ENCODE measurements around the gene LPP.

Gene LPP

GRCh38 chr3:188671971-188672370 is 518.0 kb downstream of the LPP start:
- no peak for DNase-seq (ENCODE audit: low read depth in 2 of 2)

DNA sequence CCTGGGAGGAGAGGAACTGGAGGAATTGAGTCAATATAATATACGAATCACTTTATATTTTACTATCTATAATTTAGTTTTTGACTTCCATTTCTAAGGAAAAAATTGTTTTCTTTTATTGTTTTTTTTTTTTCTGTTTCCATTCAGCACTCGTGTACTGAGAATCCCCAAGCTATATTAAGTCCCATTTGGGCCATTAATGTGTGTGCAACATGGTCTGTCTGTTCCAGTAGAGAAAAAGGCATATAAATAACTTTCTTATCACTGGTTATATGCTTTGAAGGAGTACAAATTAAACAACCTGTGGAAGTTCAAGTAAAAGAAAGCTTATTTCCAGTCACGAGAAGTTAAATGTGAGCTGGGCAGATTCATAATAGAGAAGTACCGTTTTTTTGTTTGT is 518.9 kb downstream of the LPP start:
- DNase-seq (ENCODE audit: low read depth in 2 of 2) = no peak

GRCh38 chr3:188673646-188674186 is 519.8 kb downstream of the LPP start:
- DNase-seq (ENCODE audit: low read depth in 2 of 2) = no peak

- DNase-seq (ENCODE audit: low read depth in 2 of 2) = no peak
Observed at GRCh38 chr3:188674595-188674994, 520.6 kb downstream of the LPP start.

GRCh38 chr3:188677344-188677743 is 523.4 kb downstream of the LPP start:
- DNase-seq (ENCODE audit: low read depth in 2 of 2) = no peak

DNA sequence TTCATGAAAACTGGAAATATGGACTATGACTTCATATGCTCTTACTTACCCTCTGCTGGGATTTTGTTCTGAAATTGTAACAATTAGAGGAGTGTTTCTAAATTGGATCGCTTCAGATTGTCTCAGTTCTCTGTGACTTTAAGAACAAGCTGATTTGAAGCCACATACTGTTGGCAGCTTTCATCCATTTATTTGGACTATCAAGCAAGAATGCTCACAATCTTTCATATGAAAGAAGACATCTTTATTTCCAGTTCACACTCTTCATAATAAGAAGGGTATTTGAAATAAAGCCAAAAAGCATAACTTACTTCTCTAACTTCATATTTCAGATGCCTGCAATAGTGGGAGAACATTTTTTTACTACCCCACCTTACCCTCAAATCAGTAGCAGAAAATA is 526.2 kb downstream of the LPP start:
- no peak for DNase-seq (ENCODE audit: low read depth in 2 of 2)

DNA sequence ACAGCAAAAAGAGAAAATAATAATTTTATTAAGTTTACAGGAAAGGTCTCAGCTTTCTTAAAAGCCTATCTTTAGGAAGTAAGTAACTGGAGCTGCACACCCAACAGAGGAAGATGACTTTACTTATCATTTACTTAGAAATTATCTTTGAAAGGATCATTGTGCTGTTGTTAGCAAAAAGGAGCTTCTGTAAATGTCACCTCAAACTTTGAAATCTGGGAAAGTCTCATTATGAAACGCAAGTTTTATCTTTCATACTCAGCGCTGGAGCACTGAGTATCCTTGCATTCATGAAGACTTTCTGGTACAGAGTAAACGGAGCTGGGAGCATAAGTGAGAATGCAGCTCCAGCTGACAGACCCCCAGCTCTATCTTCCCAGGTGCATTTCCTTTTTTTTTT is 526.6 kb downstream of the LPP start:
- DNase-seq (ENCODE audit: low read depth in 2 of 2) = no peak

DNA sequence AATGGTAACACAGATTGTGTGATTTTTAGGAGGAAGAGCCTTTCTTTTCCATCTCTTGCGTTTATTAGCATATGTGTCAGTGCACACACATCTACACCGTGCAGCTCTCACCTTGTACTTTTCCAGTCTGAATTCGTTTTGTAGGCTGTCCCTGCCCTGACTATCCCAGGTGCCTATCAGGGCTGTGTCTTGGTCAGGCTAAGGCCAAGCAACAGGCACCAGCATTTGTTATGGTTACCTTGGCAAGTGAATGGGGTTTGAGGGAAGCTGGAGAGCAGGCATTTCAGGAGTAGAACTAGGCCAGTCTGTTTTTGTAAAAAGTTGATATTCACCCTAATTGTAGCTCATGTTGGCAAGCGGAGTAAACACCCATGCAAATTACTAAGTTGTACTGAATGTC is 528.4 kb downstream of the LPP start:
- no peak for DNase-seq (ENCODE audit: low read depth in 2 of 2)

GRCh38 chr3:188683032-188683521 is 529.1 kb downstream of the LPP start:
- DNase-seq (ENCODE audit: low read depth in 2 of 2) = peak; percentile 40 to 42

DNA sequence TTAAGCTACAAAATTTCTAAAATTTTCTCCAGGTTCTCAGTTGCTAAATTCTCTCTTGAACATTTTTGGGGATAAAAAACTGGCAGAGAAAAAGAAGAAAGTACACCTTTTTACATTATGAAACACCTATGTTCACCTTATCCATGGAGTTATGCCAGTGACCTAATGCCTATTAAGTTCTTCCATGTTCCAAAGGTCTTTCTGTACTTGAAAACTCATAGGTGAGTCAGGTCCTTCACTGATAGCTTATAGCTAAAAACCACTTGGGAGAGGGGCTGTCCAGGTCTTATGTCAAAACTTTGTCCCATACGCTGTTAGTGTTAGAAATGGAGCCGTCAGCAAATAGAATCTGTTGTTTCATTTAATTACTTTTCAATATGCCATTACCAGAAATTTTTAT is 530.3 kb downstream of the LPP start:
- DNase-seq (ENCODE audit: low read depth in 2 of 2) = no peak

- DNase-seq (ENCODE audit: low read depth in 2 of 2) = no peak
Observed at GRCh38 chr3:188685789-188686188, 531.8 kb downstream of the LPP start.

GRCh38 chr3:188686324-188686723 is 532.4 kb downstream of the LPP start:
- no peak for DNase-seq (ENCODE audit: low read depth in 2 of 2)

DNA sequence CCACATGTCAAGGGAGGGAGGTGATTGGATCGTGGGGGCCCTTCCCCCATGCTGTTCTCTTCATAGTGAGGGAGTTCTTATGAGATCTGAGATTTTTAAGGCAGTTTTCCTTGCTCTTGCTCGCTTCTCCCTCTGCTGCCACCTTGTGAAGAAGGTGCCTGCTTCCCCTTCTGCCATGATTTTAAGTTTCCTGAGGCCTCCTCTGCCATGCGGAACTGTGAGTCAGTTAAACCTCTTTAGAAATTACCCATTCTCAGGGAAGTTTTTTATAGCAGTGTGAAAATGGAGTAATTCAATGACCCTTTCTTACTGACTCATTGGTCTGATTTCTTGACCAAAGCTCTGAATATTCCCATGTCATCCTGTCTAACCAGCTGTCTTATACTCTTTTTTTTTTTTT is 533.4 kb downstream of the LPP start:
- no peak for DNase-seq (ENCODE audit: low read depth in 2 of 2)

DNA sequence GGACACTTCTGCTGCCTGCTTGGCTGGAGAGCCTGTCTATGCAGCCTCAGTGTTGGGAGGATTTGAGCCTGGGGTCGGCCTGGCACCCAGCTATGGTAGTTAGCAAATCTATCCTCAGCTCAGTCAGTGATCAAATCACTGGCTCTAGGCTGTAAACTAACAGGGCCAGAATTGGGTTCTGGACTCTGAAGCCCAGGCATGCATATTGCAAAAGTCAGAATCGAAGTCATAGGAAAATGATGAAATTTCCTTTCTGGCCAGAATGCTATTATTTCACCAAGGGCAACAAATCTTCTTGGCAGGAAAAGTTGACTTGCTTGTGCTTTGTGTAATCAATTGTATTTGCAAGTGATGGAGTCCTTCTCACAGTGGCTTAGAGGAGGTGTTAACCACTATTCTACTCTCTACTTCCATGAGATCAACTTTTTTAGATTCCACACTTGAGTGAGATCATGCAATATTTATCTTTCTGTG is 535.2 kb downstream of the LPP start:
- no peak for DNase-seq (ENCODE audit: low read depth in 2 of 2)

DNA sequence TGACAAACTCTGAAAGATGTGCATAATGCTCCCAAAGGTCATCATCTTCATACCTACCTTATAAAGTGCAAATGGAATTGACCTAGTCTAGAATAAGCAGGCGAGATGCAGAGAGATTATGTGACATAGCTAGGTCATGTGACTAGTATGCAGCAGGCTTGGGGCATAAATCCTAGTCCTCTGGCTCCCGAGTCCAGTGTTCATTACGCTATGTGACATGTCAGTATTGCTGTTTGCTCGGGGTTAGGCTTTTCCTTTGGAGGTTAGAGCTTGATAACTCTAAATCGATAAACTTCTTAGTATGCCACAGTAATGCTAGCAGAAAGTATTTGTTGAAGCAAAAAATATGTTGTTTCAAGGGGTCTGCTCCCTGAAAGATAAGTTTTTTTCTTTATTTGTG is 536.1 kb downstream of the LPP start:
- no peak for DNase-seq (ENCODE audit: low read depth in 2 of 2)

GRCh38 chr3:188691004-188691403 is 537.0 kb downstream of the LPP start:
- no peak for DNase-seq (ENCODE audit: low read depth in 2 of 2)

DNA sequence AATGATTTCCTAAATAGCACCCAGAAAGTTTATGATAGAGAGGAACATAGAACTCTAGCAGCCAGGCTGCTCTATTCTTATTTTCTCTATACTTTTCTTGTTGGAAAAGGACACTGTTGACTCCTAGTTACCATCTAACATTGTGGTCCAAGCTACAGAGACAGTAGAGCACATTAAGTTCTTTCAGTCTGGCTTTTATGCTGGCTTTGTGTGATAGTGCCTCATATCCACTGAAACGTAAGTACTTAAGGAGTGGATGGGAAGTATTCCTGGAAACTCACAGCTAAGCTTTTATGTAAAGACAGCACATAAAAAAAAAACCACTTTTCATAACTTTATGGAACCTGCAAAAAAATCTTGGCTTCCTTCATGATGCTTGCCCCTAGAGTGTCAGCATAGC is 537.7 kb downstream of the LPP start:
- DNase-seq (ENCODE audit: low read depth in 2 of 2) = no peak

- DNase-seq (ENCODE audit: low read depth in 2 of 2) = no peak
Observed at GRCh38 chr3:188692700-188693099, 538.7 kb downstream of the LPP start.

GRCh38 chr3:188693435-188693834 is 539.5 kb downstream of the LPP start:
- DNase-seq (ENCODE audit: low read depth in 2 of 2) = no peak

- DNase-seq (ENCODE audit: low read depth in 2 of 2) = no peak
Observed at GRCh38 chr3:188695241-188695640, 541.3 kb downstream of the LPP start.

DNA sequence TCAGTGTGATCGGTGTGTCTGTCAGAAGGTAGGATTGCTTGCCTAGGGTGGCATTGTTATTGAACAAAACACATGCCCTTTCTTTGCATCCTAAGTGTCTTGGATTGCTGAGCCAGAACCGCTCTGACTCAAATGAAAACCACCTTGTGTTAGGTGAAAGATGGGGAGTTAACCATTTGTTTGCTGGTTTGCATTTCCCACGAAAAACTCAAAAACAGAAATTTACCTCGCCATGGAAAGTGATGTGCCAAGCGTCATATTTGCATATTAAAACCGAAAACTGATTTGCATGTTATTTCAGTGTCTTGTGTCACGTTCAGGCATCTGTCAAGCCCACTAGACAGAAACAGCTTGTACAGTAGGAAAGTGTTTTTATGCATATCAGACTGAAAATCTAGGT is 543.2 kb downstream of the LPP start:
- DNase-seq (ENCODE audit: low read depth in 2 of 2) = no peak

GRCh38 chr3:188698436-188698835 is 544.5 kb downstream of the LPP start:
- DNase-seq (ENCODE audit: low read depth in 2 of 2) = no peak

GRCh38 chr3:188700501-188700900 is 546.5 kb downstream of the LPP start:
- DNase-seq (ENCODE audit: low read depth in 2 of 2) = peak in 1 of 2 donors; percentile 21

DNA sequence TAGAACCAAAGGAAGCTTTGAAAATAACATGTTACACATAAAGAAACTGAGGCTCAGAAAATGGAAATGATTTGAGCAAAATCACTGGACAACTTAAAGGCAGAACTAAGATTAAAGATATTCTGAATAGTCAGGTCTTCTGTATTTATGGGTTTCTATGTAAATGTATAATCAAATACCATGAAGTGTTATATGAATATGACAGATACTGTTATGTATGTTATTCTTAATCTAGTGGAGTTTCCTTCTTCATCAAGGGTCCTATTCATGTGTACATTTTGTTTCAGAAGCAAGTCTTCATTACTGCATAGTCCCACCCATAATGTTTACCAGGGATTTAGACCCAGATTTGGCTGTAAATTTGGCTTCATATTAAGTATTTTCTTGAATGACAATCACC is 547.0 kb downstream of the LPP start:
- no peak for DNase-seq (ENCODE audit: low read depth in 2 of 2)
